IPS-18c (cell line): ENCODE data around the gene TTLL11.

ENCODE experiments used
- H3K4me3 ChIP-seq: 2 replicates; pipeline ENCODE4 v1.7.0; 2013; ENCODE audit warnings: low read depth, mild to moderate bottlenecking, low read length, moderate library complexity; ENCODE audit not compliant: insufficient read depth
- H3K9me3 ChIP-seq: one replicate; pipeline ENCODE4 v1.6.1; 2013; ENCODE audit warnings: mild to moderate bottlenecking, low read length, moderate library complexity; ENCODE audit not compliant: control insufficient read depth, insufficient read depth

TTLL11 gene

DNA sequence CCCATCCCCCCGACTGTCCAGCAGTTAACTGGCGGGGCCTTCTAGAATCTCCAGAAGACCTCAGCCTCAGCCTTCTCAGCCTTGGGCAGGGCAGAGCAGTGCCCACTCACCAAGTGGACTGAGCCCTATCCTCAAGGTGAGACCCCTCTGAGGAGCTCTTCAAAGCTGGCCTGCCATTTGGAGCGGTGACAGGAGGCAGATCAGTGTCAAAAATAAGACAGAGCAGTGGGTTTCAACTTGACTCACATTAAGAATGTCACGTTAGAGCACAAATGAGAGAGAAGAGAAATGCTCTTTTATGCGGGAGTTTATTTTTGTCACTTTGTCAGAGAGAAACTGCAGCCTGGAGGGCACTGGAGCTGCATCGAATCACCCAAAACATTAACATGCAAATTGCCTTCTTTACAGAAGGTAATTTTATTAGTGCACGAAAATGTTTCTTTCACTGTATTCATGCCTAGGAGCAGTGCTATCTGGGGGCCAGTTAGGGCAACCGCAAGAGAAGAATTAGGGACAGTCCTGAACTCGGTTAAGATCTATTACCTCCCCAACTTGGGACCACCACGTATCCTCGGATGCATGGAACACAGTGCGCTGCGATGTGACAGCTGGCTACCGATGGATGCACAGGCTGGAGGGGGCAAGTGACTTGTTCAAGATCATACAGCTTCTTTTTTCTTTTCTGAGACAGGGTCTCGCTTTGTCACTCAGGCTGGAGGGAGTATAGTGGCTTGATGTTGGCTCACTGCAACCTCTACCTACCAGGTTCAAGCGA lies 253.2 kb downstream of the TTLL11 start:
- no peaks in the 10 kb centered on the region for H3K9me3 ChIP-seq
- no peak overlapping the region for H3K4me3 ChIP-seq

DNA sequence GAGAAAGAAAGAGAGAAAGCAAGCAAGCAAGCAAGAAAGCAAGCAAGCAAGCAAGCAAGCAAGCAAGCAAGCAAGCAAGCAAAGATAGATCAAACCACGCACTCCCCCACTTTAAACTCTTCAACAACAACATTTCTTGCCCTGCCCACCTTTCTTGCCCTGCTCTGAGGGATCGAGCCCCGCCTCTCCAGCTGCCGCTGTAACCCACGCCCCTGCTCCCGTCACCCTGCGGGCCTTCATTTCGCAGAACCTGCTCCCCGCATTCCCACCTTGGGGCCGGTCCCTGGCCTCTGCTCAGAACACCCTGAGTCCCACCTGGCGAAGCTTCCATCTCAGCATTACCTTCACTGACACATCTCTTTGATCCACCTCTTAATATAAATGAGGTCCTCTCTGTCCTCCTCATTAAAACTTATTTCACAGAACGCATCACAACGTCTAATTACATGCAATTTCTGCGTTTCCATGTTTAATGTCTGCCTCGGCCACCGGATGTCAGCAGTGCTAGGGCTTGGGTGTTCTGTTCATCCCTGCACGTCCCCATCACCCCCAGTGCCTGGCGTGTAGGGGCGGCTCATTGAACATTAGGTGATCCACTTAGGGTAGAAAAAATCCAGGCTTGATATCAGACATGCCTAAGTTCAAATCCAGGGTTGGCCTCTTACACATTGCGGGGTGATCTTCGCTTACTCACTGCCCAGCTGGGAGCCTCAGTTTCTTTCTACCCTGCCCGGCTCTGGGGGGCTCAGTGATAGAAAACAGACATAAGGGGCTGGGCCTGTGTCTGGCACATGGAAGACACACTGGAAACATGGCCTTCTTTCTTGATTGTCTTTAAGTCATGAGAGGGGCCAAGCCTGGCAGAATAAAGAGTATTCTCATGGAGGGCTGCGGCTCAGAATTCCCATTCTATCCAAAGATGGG lies 254.1 kb downstream of the TTLL11 start:
- H3K9me3 ChIP-seq: no peaks in the 10 kb centered on the region

DNA sequence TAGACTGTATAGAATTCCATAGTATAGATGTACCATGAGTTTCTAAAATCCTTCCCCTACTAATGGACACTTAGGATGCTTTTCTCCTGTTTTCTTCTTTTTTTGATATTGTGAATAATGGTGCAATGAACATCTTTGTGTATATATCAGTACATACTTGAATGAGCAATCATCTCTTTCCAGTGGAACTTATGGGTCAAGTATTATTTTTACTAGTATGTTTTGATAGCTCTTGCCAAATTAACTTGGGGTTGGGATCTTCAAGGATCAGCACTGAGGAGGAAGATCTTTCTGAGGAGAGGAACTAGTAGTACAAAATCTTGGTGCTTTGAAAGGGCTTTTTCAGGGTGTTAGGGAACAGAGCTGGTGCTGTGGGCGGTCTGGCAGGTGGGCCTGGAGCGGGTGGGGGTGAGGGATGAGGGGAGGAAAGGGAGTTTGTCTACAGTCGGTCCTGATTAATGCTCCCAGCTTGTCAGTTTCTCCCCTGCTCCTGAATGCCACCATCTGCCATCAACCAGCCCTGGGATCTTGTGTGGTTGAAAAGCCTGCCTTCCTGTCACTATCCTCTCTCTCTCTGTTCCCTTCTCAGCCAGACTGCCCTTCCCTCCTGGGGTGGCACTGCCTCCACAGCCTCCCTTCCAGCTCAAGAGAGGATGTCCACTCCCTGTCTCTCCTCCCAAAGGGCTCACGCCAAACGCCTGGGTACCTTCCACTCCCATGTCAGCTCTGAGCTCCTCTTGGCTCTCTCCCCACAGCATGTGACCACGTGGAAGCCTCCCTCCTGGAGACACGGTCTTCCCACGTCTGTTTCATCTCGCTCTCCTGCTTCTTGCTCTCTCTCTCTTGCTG lies 255.8 kb downstream of the TTLL11 start:
- H3K9me3 ChIP-seq: no peaks in the 10 kb centered on the region
- H3K4me3 ChIP-seq: no peak overlapping the region

More for the DNA sequence above, 254.1 kb downstream of the TTLL11 start:
- no peak overlapping the region for H3K4me3 ChIP-seq

DNA sequence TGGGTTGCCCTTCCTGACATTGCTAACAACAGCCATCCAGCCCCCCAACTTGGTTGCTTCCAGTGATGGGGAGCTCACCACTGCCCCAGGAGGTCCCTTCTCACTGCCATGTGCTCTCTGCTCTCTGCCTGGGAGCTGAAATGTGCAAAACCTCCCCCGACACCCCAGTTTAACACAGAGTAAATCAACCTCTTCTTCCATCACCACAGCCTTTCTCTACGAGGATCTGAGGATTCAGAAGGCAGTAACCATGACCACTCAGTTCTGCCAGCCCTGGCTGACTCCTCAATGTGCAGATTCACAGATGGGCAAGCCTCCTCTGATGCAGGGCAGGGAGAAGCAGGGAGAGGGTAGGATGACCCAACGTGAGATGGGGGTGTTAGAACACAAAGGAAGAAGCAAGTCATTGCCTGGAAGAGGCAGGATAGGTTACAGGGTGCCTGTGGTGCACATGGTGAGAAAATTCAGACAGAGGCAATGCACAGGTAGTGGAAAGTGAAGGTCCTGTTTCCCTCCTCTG lies 256.7 kb downstream of the TTLL11 start:
- Histone ChIP-seq H3K4me3 (no peak overlapping the region), H3K9me3 (no peaks in the 10 kb centered on the region)

DNA sequence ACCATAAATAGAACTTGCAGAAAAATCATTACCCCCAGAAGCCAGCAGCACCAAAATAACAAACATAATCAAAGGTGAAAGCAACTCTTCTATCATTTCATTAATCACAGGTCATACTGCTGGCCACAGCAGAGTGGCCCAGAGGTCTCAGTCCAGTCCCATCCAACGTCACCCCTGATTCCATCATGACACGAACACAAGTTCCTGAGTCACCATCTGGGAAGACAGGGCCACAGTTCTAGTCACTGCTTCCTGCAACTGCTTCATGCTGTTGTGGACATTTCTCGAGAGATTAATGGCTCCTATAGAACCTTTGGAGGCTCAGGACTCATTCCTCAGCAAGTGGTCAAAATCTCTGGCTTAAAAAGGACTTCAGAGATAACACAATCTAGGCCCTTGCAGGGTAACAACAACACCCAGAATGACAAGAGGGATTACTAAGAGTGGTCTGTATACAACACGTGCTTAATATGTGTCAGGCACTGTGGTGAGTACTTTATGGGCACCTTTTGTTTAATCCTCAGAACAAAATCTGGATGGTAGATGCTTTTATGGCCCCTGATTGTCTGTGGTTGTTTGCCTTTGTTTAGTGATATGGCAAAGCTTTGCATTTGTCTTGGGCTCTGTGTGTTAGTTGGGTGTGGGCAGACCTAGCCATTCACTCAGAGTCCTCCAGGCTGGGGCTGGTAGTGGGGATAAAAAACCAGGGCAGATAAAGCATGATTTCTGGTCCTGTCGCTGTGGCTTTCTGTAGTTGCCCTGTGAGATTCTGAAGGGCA lies 257.3 kb downstream of the TTLL11 start:
- Histone ChIP-seq H3K4me3 (no peak overlapping the region), H3K9me3 (no peaks in the 10 kb centered on the region)

DNA sequence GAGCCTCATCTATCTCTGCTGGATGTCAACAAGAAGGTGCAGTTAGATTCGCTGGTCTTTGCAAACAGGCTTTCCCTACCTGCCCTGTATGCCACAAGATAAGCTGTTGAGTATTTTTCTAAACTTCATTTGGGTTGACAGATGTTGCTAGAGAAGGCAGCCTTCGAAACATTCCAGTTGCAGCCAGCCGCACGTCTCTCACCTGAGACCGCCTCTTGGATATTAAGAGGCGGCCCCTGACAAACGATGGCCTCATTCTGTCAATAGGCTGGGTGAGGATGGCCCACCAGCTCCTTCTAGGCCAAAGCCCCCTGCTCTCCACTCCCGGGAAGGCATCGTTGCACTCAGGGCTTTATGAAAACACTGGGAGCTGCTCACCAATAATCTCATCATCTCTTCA lies 260.0 kb downstream of the TTLL11 start:
- Histone ChIP-seq H3K4me3 (no peak overlapping the region), H3K9me3 (no peaks in the 10 kb centered on the region)

DNA sequence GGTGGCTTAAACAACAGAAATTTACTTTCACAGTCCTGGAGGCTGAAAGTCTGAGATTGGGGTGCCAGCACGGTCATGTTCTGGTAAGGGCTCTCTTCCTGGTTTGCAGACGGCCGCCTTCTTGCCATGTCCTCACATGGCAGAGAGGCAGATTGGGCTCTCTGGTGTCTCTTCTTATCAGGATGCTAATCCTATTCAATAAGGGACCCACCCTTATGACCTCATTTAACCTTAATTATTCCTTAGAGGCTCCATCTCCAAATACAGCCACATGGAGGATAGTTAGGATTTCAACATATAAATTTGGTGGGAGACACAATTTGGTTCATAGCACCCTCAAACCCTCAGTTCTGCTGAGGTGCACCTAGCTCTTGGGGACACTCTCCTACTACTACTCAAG lies 261.2 kb downstream of the TTLL11 start:
- Histone ChIP-seq H3K9me3 (no peaks in the 10 kb centered on the region), H3K4me3 (no peak overlapping the region)

DNA sequence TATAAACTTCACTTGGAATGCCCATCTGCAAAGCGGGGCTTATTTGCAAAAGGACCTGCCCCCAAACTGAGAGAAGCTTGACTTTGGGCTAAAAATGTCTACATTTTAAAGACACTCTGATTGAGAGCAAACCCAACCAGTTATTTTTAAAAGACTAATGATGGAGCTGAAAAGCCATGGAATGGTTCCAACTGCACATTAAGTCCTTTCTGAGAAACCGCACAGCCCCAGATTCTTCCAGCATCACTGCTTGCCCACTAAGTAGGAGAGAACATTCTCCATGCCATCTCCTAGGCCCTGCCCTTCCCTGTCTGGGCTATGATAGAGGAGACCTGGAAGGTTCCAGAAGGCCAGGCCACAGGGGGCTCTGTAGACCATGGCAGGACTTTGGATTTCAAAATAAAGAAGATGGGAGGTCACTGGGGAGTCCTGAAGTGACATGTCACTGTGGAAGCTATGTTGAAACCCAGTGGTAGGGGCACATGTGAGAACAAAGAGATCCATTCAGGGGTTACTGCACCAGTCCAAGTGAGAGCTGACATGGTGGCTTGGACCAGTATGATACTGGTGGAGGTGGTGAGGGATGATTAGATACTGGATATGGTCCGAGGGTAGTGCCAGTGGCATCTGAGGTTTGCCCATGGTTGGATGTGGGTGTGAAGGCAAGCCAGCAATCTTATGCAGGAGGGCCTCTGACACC lies 262.5 kb downstream of the TTLL11 start:
- H3K4me3 ChIP-seq: no peak overlapping the region
- no peaks in the 10 kb centered on the region for H3K9me3 ChIP-seq

DNA sequence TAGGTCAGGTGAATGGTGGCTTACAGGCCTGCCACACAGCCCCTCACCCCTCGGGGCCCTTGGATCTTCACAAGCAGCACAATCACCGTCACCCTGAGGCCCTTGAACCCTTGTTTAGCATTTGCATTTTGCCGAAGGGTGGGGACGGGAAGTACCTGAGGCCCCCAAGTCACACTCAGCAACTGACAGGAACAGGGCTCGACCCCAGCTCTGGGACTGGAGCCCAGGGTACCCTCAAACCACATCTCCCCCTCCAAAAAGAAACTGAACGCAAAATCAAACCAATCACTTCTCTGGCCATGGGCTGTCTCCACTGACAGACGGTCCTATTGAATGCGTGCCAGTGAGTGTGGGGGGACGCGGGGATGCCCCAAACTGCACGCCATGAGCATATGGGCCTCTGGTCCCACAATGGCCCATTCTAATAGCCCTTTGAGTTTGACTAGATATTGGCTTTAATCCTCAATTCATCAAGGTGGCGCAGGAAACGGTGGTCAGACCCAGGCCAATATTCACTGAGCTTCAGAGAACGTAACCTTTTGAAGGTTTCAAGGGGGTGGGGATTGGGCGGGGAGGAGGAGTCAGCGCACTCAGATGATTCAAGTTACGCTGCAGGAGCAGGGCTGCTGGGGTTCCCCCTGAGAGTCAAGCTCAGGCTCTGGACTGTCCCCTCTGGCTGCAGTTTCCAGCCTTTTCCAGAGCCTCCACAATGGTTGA lies 265.7 kb downstream of the TTLL11 start:
- no peaks in the 10 kb centered on the region for H3K9me3 ChIP-seq
- no peak overlapping the region for H3K4me3 ChIP-seq

DNA sequence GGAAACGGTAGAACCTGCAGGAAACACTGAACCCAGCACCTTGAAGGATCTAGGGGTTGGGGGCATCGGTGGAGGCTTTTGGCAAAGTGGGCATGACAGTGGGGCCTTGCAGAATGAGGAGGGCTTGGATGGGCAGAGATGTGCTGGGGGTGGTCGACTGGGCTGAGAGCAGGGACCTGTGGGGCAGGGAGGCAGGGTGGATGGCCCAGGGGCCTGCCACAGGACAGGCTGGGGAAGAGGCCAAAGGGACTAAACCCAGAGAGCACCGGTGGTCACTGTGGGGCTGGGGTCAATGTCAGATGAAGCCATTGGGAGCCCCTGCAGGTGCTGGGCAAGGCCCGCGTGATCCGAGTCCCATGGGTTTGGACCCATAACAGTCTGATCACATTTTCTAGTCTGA lies 266.4 kb downstream of the TTLL11 start:
- Histone ChIP-seq H3K9me3 (no peaks in the 10 kb centered on the region), H3K4me3 (no peak overlapping the region)

DNA sequence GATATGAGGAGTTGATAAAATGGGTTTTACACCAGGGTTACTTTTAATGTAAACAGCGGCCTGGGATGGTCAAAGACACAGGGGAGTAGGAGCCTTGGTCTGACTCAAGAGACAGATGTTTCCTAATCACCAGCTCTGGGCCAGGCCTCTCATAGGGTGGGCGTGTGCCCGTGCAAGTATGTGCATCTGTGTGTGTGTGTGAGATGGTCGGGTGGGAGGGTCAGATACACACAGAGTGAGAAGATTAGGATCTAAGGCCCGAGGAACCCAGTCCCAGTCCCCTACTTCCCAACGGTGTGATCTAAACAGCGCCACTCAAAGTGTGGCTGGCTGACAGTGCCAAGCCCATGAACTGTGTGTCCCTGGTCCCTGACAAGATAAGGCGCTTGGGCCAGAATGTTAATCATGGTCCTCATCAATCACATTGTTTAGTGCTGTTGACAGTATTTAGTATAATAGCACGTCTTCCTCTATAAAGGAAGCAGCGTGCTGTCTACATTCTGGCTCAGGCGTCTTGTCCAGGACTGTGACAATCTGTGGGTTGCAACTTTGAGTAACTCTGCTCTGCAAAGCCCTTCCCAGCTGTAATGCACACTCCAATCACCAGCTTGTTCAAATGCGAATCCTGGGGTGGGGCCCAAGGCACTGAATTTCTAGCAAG lies 267.9 kb downstream of the TTLL11 start:
- no peak overlapping the region for H3K4me3 ChIP-seq

DNA sequence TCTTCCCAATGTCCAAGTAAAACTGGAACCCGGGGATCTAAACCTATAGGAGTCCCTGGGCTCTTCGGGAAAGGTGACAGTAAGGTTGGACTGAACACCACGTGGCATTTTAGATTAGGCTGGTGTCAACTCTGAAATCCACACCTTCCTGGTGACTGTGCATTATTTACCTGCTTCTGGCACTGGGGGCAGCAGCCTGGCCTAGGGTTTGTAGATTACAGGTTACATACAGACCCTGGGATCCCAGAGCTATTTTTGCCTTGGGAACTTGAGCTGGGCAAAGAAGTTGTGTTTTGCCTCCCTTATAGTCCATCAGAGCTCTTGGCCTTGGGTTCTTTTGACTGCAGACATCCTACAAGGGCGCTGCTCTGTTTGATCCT lies 268.5 kb downstream of the TTLL11 start:
- H3K4me3 ChIP-seq: no peak overlapping the region

More for the DNA sequence above, 267.9 kb downstream of the TTLL11 start:
- no peaks in the 10 kb centered on the region for H3K9me3 ChIP-seq

DNA sequence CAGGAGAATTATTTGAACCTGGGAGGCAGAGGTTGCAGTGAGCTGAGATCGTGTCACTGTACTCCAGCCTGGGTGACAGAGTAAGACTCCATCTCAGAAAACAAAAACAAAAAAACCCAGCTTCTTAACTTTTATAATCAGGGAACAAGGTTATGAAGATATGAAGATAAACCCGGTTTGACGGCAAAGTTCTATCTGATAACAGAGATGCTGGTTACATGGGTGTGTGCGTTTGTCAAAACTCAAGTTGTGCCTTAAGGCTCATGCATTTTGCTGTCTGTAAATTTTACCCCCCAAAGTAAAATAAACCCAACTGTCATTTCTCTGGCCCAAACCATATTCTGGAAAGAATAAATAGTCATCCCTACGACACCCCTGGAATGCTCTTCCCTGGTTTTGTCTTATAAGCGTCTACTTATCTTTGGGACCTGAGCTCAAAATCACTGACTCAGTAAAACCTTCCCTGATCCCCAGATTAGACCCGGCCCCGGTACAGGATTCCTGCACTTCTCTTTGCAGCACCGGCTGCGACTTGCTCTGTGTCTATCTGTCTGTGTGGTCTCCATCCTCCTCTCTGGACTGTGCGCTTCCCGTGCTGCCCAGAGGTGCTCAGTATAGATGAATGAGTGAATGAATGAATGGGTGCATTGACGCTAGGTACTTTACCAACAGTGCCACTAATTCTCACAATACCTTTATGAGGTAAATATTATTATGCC lies 269.5 kb downstream of the TTLL11 start:
- Histone ChIP-seq H3K4me3 (no peak overlapping the region), H3K9me3 (no peaks in the 10 kb centered on the region)

More for the DNA sequence above, 268.5 kb downstream of the TTLL11 start:
- H3K9me3 ChIP-seq: no peaks in the 10 kb centered on the region
